ENCODE measurements around the gene ZNF275. TPM values are rescaled to one million over a fixed set of nuclear protein-coding genes. Genes with fewer than 3 reads are reported as not detected.

Gene ZNF275
- total RNA-seq, 1 experiment from 2014 or later, result 5.0 TPM

DNA sequence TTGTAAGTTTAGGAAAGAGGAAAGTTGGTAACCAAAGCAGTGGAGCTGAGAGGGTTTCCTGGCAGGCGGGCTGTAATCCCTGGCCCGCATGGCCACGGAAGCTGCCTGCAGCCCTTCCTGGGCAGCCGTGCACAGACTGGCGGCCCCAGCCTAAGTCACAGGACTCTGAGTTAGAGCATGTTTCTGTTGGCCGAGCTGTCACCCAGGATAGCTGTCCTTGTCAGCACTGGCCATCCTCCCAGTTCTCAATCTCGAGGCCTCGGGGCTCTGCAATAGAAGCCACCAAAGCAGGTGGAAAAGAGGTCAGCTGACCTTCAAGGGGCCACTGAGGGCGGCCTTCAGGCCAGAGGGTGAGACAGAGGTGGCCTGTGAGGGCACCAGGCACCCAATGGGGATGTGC is 46.7 kb downstream of the ZNF275 start:
- Histone ChIP-seq H3K27ac (ENCODE audit: low read length) (no peak overlapping the region), H3K4me3 (ENCODE audit: low read depth in 2 of 2, low read length in 2 of 2) (no peak overlapping the region), H3K27me3 (ENCODE audit: control insufficient read depth, insufficient read depth, low read length) (no peaks in the 10 kb centered on the region), H3K36me3 (ENCODE audit: control insufficient read depth, insufficient read depth, low read length) (no peaks in the 10 kb centered on the region), H3K4me1 (ENCODE audit: control insufficient read depth, insufficient read depth, low read length) (no peaks in the 10 kb centered on the region), H3K9me3 (ENCODE audit: control insufficient read depth, insufficient read depth, low read depth, low read length) (no peaks in the 10 kb centered on the region)
- TF ChIP-seq SIN3A (IDR thresholded peaks at IDR 0.05; ENCODE audit: borderline replicate concordance, insufficient read depth, low read depth, low read length), result no peak
- TF ChIP-seq POLR2AphosphoS5 (IDR thresholded peaks at IDR 0.05; ENCODE audit: low read depth, low read length), result no peak
- no peak for TF ChIP-seq TCF7L2 (IDR thresholded peaks at IDR 0.05; ENCODE audit: low read depth, low read length)
- TF ChIP-seq, protein P1, sequence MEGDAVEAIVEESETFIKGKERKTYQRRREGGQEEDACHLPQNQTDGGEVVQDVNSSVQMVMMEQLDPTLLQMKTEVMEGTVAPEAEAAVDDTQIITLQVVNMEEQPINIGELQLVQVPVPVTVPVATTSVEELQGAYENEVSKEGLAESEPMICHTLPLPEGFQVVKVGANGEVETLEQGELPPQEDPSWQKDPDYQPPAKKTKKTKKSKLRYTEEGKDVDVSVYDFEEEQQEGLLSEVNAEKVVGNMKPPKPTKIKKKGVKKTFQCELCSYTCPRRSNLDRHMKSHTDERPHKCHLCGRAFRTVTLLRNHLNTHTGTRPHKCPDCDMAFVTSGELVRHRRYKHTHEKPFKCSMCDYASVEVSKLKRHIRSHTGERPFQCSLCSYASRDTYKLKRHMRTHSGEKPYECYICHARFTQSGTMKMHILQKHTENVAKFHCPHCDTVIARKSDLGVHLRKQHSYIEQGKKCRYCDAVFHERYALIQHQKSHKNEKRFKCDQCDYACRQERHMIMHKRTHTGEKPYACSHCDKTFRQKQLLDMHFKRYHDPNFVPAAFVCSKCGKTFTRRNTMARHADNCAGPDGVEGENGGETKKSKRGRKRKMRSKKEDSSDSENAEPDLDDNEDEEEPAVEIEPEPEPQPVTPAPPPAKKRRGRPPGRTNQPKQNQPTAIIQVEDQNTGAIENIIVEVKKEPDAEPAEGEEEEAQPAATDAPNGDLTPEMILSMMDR (IDR thresholded peaks at IDR 0.05), result no peak
- TF ChIP-seq, protein P2, sequence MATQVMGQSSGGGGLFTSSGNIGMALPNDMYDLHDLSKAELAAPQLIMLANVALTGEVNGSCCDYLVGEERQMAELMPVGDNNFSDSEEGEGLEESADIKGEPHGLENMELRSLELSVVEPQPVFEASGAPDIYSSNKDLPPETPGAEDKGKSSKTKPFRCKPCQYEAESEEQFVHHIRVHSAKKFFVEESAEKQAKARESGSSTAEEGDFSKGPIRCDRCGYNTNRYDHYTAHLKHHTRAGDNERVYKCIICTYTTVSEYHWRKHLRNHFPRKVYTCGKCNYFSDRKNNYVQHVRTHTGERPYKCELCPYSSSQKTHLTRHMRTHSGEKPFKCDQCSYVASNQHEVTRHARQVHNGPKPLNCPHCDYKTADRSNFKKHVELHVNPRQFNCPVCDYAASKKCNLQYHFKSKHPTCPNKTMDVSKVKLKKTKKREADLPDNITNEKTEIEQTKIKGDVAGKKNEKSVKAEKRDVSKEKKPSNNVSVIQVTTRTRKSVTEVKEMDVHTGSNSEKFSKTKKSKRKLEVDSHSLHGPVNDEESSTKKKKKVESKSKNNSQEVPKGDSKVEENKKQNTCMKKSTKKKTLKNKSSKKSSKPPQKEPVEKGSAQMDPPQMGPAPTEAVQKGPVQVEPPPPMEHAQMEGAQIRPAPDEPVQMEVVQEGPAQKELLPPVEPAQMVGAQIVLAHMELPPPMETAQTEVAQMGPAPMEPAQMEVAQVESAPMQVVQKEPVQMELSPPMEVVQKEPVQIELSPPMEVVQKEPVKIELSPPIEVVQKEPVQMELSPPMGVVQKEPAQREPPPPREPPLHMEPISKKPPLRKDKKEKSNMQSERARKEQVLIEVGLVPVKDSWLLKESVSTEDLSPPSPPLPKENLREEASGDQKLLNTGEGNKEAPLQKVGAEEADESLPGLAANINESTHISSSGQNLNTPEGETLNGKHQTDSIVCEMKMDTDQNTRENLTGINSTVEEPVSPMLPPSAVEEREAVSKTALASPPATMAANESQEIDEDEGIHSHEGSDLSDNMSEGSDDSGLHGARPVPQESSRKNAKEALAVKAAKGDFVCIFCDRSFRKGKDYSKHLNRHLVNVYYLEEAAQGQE (IDR thresholded peaks at IDR 0.05; ENCODE audit: insufficient read depth in 1 of 2, low read depth in 2 of 2, low read length in 1 of 2), result no peak
- no peak for DNase-seq (ENCODE audit: low read depth, low spot score)
- in situ Hi-C loops (cut with HindIII; ENCODE audit: low pct_unique_long_range_greater_than_20kb, low sequenced_read_pairs), result no loop called here
- intact Hi-C loops (cut with micrococcal nuclease; ENCODE audit: unreplicated experiment), result no loop called here
- ATAC-seq, result no peak
- no TSS peak for BruUV-seq (replicated peaks)
- ChIA-PET CTCF (no interaction called here), POLR2A (no interaction called here)

DNA sequence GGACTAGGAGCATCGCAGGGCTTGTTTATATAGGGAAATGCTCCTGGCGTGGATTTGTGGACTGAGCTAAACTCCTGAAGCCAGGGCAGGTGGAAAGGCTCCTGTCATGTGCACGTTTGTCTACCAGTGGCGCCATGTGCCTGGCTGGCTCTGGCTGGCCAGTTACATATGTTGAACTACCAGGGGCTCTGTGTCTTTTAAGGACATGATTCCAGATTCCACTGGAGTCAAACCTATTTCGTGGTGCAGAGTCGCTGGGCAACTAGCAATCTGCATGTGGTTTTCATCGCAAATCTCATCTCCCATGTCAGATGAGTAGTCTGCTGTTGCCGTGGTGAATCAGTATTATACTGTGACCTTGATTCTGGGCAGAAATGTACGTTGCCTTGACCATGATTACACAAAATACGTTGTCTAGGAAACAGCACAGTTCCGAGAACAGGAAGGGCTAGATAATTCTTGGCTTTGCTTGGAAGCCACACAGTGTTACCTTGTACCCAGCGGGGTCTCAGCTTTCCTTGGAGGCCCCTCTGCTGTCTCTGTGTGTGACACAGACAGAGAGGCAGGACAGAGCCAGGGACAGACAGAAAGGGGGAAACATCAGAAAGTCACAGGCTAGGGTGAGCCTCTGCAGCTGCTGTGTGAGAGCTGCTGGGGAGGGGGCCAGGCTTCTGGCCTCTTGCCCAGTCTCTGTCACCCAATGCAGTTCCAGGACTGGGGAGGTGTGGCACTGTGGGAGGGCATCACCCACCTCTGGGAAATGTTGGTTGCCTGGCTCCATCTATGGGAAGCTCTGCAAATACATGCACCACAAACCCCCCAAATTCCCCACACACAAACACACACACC is 48.0 kb downstream of the ZNF275 start:
- TF ChIP-seq, protein P2 (IDR thresholded peaks at IDR 0.05; ENCODE audit: insufficient read depth in 1 of 2, low read depth in 2 of 2, low read length in 1 of 2), result no peak
- no peak for TF ChIP-seq TCF7L2 (IDR thresholded peaks at IDR 0.05; ENCODE audit: low read depth, low read length)
- TF ChIP-seq, protein P1 (IDR thresholded peaks at IDR 0.05), result no peak
- TF ChIP-seq POLR2AphosphoS5 (IDR thresholded peaks at IDR 0.05; ENCODE audit: low read depth, low read length), result no peak
- TF ChIP-seq SIN3A (IDR thresholded peaks at IDR 0.05; ENCODE audit: borderline replicate concordance, insufficient read depth, low read depth, low read length), result no peak
- ChIA-PET POLR2A (no interaction called here), CTCF (no interaction called here)
- DNase-seq (ENCODE audit: low read depth, low spot score) (no peak), ATAC-seq (peak; percentile 55)
- no TSS peak for BruUV-seq (replicated peaks)
- Histone ChIP-seq H3K9me3 (ENCODE audit: control insufficient read depth, insufficient read depth, low read depth, low read length) (no peaks in the 10 kb centered on the region), H3K4me3 (ENCODE audit: low read depth in 2 of 2, low read length in 2 of 2) (no peak overlapping the region), H3K4me1 (ENCODE audit: control insufficient read depth, insufficient read depth, low read length) (no peaks in the 10 kb centered on the region), H3K27me3 (ENCODE audit: control insufficient read depth, insufficient read depth, low read length) (no peaks in the 10 kb centered on the region), H3K27ac (ENCODE audit: low read length) (no peak overlapping the region), H3K36me3 (ENCODE audit: control insufficient read depth, insufficient read depth, low read length) (no peaks in the 10 kb centered on the region)
- in situ Hi-C loops (cut with HindIII; ENCODE audit: low pct_unique_long_range_greater_than_20kb, low sequenced_read_pairs) (no loop called here), intact Hi-C loops (cut with micrococcal nuclease; ENCODE audit: unreplicated experiment) (no loop called here)

Measured in Panc1 (cell line).